Smooth muscle cell (in vitro differentiated cells): ENCODE results near the gene SERPING1. TPM values are rescaled to one million over a fixed set of nuclear protein-coding genes. Genes with fewer than 3 reads are reported as not detected.

ENCODE experiments used
- DNase-seq: peaks from one replicate; lab custom pipeline; 2025; ENCODE audit not compliant: unreplicated experiment; lab: John Stamatoyannopoulos, UW
- H2AFZ ChIP-seq: fragments of 200-600 bp; sonication (generic); 2 replicates; pipeline ENCODE4 v1.6.0; 2016; ENCODE audit warnings: antibody characterized with exemption, low read depth, mild to moderate bottlenecking
- H3F3A ChIP-seq: fragments of 200-600 bp; sonication (generic); 2 replicates; pipeline ENCODE4 v1.6.0; 2017; ENCODE audit warnings: antibody characterized with exemption, low read depth
- H3K27ac ChIP-seq: fragments of 200-600 bp; sonication (generic); 2 replicates; pipeline ENCODE4 v1.5.1; 2016; ENCODE audit warnings: low read depth, mild to moderate bottlenecking
- H3K27me3 ChIP-seq: fragments of 200-600 bp; sonication (generic); 2 replicates; pipeline ENCODE4 v1.6.1; 2016; ENCODE audit warnings: low read depth, mild to moderate bottlenecking
- H3K36me3 ChIP-seq: fragments of 200-600 bp; sonication (generic); 2 replicates; pipeline ENCODE4 v1.5.1; 2016; ENCODE audit warnings: low read depth
- H3K4me1 ChIP-seq: fragments of 200-600 bp; sonication (generic); 2 replicates; pipeline ENCODE4 v1.5.1; 2016; ENCODE audit warnings: low read depth
- H3K4me2 ChIP-seq: fragments of 200-600 bp; sonication (generic); 2 replicates; pipeline ENCODE4 v1.6.0; 2016; ENCODE audit warnings: mild to moderate bottlenecking
- H3K4me3 ChIP-seq: fragments of 200-600 bp; sonication (generic); 2 replicates; pipeline ENCODE4 v1.5.1; 2016; ENCODE audit warnings: mild to moderate bottlenecking
- H3K79me2 ChIP-seq: fragments of 200-600 bp; sonication (generic); 2 replicates; pipeline ENCODE4 v1.6.0; 2016; ENCODE audit warnings: low read depth, mild to moderate bottlenecking
- H3K9ac ChIP-seq: fragments of 200-600 bp; sonication (generic); 2 replicates; pipeline ENCODE4 v1.6.0; 2016; ENCODE audit warnings: low read depth
- H3K9me3 ChIP-seq: fragments of 200-600 bp; sonication (generic); replicated peaks from 2 replicates; pipeline ENCODE4 v1.5.1; 2016; ENCODE audit warnings: low read depth
- H4K20me1 ChIP-seq: fragments of 200-600 bp; sonication (generic); 2 replicates; pipeline ENCODE4 v1.6.0; 2016; ENCODE audit warnings: low read depth
- WGBS: methylation state at CpG from one replicate; pipeline ENCODE4 v1.1.7; 2016; ENCODE audit warnings: low lambda C conversion rate; 5-methylcytosine and 5-hydroxymethylcytosine counted together
- polyA plus RNA-seq: library from polyadenylated mRNA; unstranded; fragments of >200 nt; fragmentation: Nextera tagmentation; extraction: Ambion mirVana; gene quantifications from 2 replicates; pipeline ENCODE4 v1.2.1, GENCODE V29; 2016
- total RNA-seq: library from RNA; depleted of rRNA; stranded (reverse); fragments of >200 nt; gene quantifications from 2 replicates; pipeline ENCODE4 v1.2.3, GENCODE V29; 2014
- TF ChIP-seq, protein P1 (sequence below): fragments of 200-600 bp; sonication (generic); IDR thresholded peaks from 2 replicates; pipeline ENCODE4 v1.5.1; 2017; ENCODE audit warnings: borderline replicate concordance, mild to moderate bottlenecking, antibody characterized with exemption; ENCODE audit not compliant: insufficient read depth, poor library complexity, severe bottlenecking

Gene SERPING1
- total and polyA plus RNA-seq, 2 experiments from 2014 or later = 47.8 to 95.8 TPM

- TF ChIP-seq, protein P1, sequence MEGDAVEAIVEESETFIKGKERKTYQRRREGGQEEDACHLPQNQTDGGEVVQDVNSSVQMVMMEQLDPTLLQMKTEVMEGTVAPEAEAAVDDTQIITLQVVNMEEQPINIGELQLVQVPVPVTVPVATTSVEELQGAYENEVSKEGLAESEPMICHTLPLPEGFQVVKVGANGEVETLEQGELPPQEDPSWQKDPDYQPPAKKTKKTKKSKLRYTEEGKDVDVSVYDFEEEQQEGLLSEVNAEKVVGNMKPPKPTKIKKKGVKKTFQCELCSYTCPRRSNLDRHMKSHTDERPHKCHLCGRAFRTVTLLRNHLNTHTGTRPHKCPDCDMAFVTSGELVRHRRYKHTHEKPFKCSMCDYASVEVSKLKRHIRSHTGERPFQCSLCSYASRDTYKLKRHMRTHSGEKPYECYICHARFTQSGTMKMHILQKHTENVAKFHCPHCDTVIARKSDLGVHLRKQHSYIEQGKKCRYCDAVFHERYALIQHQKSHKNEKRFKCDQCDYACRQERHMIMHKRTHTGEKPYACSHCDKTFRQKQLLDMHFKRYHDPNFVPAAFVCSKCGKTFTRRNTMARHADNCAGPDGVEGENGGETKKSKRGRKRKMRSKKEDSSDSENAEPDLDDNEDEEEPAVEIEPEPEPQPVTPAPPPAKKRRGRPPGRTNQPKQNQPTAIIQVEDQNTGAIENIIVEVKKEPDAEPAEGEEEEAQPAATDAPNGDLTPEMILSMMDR = no peak
- no peak for DNase-seq
- Histone ChIP-seq H2AFZ (no peak overlapping the region), H3K4me2 (no peak overlapping the region), H3K36me3 (no peaks in the 10 kb centered on the region), H3K4me3 (no peak overlapping the region), H4K20me1 (peaks cover 94% of the 10 kb centered on the region), H3K9ac (no peak overlapping the region), H3K27me3 (no peaks in the 10 kb centered on the region), H3K9me3 (no peaks in the 10 kb centered on the region), H3K4me1 (peaks cover 49% of the 10 kb centered on the region), H3F3A (peaks cover 15% of the 10 kb centered on the region), H3K79me2 (peaks cover 17% of the 10 kb centered on the region), H3K27ac (no peak overlapping the region)
- 62% methylated on average over 3 of the region's 3 CpGs for WGBS
Observed at GRCh38 chr11:57643802-57644201, 46.3 kb downstream of the SERPING1 start.

- no peak overlapping the region for H3K27ac ChIP-seq
- peaks cover 15% of the 10 kb centered on the region for H3F3A ChIP-seq
- H2AFZ ChIP-seq = no peak overlapping the region
- peak; percentile 58 for DNase-seq
- peaks cover 6% of the 10 kb centered on the region for H3K79me2 ChIP-seq
- H3K36me3 ChIP-seq = no peaks in the 10 kb centered on the region
- H3K4me3 ChIP-seq = no peak overlapping the region
- no peak overlapping the region for H3K4me2 ChIP-seq
- H3K4me1 ChIP-seq = peaks cover 55% of the 10 kb centered on the region
- H3K27me3 ChIP-seq = no peaks in the 10 kb centered on the region
- TF ChIP-seq, protein P1 = peak; percentile 93
- 36% methylated on average over 17 of the region's 17 CpGs for WGBS
- no peak overlapping the region for H3K9ac ChIP-seq
- no peaks in the 10 kb centered on the region for H3K9me3 ChIP-seq
- peaks cover 84% of the 10 kb centered on the region for H4K20me1 ChIP-seq
Observed at GRCh38 chr11:57644748-57645688, 47.5 kb downstream of the SERPING1 start.

- Histone ChIP-seq H2AFZ (no peak overlapping the region), H3K4me2 (no peak overlapping the region), H3F3A (peaks cover 15% of the 10 kb centered on the region), H4K20me1 (peaks cover 78% of the 10 kb centered on the region), H3K36me3 (no peaks in the 10 kb centered on the region), H3K4me1 (peaks cover 54% of the 10 kb centered on the region), H3K4me3 (no peak overlapping the region), H3K27ac (no peak overlapping the region), H3K27me3 (no peaks in the 10 kb centered on the region), H3K79me2 (no peaks in the 10 kb centered on the region), H3K9me3 (no peaks in the 10 kb centered on the region), H3K9ac (no peak overlapping the region)
- 50% methylated on average over 5 of the region's 5 CpGs for WGBS
- TF ChIP-seq, protein P1 = no peak
- DNase-seq = no peak
Observed at GRCh38 chr11:57645689-57646085, 48.2 kb downstream of the SERPING1 start.
